GM21423 (cell line): ENCODE measurements around the gene GOLGA2.
"Not testable (repeated sequence)": the region's sequence is repeated elsewhere in the genome, so short reads cannot be mapped to it uniquely, and the experiment has no call there.

Experiments
- ATAC-seq: cut with Tn5 transposase; IDR thresholded peaks from one replicate; pipeline ENCODE4 v1.9.1; 2021; ENCODE audit warnings: mild to moderate bottlenecking, moderate library complexity; ENCODE audit not compliant: unreplicated experiment

The GOLGA2 gene

DNA sequence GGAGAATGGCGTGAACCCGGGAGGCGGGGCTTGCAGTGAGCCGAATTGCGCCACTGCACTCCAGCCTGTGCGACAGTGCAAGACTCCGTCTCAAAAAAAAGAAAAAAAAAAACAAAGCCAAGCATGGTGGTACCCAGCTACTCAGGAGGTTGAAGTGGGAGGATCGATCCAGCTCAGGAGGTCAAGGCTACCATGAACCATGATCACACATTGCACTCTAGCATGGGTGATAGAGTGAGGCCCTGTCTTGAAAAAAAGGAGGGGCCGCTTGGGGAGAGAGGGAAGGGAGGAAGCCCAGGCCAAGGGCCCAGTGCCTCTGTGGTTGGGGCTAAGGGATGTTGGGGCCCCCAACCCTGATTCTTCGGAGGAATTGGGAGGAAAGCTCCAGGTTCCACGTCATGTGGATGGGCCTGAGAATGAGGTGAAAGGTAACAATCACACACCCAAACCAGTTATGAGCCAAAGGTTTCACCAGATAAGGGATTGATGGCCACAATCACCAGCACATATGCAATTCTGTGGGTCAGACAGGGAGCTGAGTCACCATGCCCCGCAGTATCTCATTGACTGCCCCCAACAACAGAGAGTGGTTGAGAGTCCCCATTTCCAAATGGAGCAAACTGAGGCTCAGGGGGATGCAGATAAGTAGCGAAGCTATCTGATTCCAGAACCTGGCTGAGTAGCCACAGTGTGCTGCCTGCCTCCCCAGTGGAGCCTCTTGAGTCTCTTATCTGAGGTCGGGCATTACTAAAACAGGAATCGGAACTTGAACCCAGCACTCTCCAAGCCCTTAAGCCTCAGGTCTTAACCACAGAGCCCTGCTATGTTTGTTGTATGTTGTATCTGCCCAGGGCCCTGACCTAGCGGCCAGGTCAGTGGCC is 20.8 kb upstream of the GOLGA2 start:
- no peak for ATAC-seq

DNA sequence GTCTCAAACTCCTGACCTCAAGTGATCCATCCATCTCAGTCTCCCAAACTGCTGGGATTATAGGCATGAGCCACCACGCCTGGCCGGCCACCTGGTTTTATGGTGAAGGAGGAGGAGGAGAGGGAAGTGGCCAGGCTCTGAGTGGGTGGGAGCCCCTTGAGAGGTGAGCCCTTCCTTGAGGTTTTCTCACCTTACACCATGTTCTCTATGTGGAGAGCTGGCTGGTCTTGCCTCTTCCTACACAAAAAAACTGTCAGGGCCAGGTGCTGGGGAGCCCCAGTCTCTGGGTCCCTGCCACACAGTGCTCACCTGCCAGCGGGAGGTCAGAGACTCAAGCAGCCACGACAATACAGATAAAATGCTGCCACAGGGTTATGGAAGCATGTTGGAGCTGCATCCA is 18.3 kb upstream of the GOLGA2 start:
- no peak for ATAC-seq

DNA sequence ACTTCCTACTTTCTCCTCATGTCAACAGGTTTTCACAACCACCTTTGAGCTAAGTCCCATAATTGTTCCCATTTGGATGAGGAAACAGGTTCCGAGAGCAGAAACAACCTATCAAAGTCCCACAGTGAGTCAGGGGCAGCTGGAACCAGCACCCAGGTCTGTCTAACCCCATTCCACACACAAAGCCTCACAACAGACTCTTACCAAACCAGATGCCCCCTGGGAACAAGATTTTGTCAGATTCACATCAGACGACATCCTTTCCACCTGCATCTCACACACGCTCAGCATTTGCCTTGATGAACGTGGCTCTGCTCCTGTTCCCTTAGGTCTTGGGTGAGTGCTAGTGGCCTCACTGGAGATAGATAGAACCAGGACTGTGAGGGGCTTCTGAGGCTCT is 17.3 kb upstream of the GOLGA2 start:
- ATAC-seq: no peak

DNA sequence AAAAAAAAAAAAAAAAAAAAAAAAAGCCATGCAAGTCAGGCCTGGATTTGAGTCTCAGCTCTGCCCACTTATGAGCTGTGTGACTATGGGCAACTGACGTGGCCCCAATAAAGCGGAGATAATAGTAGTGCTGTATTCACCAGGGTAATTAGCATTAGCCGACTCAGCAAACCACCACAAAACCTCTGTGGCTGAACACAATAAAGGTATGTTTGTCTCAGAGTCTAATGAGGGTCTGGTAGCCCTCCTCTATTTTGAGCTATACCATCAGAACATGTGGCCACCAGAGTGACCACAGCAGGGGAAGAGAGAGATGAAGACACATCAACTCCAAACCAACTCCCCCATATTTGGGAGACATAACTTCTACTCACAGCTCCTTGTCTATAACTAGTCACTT is 16.2 kb upstream of the GOLGA2 start:
- ATAC-seq: no peak

DNA sequence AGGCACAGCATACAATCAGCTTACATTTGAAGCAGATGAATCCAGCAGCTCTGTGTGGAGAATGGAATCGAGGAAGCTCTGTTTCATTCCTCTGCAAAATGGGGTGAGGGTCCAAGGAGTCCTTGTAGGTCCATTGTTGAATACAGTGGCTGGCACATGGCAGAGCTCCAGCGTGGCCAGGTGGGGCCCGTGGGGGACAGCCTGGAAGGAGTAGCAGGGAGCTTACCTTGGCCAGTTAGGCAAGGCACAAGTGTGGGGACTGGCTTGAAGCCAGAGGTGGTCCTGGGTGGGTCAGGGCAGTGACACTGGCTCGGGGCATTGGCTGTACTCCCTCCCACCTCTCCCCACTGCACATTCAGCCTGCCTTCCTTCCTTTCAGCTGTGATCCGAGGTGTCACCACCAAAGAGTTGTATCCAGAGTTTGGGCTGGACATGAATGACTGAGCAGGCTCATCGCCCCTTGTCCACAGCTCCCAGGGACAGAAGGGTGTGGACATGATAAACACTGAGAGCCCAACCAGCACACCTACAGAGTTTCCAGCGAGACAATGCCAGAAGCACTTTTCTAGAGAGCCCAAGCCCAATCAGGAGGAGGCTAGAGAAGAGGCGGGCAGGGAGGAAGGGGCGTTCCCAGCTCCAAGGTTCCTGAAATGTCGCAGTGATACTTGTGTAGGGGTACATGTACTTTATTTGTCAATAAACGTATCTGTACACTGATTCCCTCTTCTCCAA is 12.6 kb upstream of the GOLGA2 start:
- ATAC-seq: no peak

DNA sequence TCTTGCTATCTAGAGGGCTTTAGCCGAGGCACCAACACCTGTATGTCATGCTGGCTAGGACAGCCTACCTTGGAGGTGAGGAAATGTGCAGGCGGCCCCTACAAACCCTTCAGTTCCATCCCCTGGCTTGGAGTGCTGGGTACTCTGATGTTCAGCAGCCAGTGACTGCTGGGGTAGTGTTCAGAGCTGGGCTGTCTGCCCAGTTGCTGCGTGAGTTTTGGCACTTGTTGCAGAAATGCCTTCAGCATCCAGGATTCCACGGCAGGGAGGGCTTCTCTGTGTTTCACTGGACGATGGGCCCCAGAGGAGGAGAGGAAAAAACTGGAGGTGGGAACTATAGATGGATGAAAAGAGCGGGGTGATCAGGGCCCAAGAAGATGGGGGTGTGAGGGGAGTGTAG is 10.6 kb upstream of the GOLGA2 start:
- ATAC-seq: no peak

DNA sequence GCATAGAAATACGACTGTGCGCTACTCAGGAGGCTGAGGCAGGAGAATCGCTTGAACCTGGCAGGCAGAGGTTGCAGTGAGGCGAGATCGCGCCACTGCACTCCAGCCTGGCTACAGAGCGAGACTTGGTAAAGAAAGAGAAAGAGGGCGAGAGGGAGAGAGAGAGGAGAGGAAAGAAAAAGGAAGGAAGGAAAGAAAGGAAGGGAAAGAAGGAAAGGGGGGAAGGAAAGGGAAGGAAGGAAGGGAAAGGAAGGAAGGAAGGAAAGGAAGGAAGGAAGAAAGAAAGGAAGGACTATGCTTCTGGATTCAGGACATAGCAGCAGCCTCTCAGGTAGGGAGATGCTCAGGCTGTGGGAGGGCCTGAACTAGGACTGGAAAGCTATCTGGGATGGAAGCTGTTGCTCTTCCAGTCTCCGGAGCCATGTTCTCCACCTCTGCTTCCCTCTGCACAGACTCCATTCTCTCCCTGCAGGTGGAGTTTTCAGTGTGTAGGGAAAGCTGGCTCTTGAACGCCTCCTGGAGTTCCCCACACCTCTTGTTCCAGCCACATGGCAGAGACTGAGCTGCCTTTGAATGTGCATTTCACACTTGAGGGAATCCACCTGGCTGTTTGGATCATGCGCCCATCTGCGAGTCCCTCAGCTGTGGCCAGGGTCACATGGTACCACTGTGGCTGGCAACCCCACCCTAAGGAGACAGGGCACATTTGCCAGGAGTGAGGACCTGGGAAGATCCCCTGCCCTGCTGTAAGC is 9.4 kb upstream of the GOLGA2 start:
- no peak for ATAC-seq

DNA sequence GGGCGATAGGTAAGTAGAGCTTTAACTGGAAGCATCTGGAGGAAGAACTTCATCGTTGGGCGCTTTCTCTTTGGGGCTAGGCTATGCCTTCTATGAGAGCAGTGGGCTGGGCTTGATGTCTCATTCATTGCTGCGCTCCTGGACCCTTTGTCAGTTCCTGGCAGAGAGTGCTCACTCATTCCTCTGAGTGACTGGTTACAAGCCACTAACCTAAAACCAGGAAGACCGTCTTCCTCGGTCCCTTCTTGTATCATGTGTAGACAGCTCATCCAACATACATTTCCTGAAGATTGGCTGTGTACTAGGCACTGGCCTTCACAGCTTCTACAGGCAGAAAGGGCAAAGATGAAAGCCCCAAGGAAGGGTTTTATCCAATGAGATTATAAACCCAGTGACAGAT is 6.7 kb upstream of the GOLGA2 start:
- no peak for ATAC-seq

DNA sequence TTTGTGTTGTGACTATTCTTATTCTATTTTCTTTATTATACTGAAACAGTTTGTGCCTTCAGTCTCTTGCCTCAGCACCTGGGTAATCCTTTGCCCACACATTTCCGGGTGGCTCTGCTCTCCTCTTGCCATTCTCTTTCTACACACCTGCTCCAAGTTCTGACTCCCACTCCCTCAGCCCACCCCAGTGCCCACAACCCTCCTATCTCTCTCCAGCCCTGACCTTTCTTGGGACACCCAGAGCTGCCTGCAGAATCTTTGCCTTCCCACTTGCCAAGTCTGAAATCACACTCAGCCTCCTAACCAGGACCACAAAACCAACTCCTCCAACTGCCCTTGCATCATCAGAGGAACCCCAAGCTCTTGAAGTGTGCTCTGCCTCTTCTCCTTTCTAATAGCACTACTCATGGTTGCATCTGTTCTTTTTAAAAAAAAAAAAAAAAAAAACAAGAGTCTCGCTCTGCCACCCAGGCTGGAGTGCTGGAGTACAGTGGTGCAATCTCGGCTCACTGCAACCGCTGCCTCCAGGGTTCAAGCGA is 4.3 kb upstream of the GOLGA2 start:
- ATAC-seq: no peak

DNA sequence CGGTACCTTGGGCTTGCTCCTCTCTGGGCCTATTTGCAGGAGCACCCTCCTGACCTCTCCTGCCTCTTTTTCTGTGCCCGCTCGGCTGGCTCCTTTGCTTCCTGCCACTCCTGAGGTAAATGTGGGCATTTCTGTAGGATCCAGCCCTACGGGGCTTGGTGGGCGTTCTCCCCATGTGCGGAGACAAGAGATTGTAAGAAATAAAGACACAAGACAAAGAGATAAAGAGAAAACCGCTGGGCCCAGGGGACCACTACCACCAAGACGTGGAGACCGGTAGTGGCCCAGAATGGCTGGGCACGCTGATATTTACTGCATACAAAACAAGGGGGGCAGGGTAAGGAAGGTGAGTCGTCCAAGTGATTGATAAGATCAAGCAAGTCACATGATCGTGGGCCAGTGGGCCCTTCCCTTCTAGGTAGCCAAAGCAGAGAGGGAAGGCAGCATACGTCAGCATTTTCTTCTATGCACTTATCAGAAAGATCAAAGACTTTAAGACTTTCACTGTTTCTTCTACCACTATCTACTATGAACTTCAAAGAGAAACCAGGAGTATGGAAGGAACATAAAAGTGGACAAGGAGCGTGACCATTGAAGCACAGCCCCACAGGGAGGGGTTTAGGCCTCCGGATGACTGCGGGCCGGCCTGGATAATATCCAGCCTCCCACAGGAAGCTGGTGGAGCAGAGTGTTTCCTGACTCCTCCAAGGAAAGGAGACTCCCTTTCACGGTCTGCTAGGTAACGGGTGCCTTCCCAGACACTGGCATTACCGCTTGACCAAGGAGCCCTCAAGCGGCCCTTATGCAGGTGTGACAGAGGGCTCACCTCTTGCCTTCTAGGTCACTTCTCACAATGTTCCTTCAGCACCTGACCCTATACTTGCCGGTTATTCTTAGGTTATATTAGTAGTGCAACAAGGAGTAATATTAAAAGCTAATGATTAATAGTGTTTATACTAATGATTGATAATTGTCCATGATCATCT is 3.6 kb upstream of the GOLGA2 start:
- not testable (repeated sequence) for ATAC-seq

DNA sequence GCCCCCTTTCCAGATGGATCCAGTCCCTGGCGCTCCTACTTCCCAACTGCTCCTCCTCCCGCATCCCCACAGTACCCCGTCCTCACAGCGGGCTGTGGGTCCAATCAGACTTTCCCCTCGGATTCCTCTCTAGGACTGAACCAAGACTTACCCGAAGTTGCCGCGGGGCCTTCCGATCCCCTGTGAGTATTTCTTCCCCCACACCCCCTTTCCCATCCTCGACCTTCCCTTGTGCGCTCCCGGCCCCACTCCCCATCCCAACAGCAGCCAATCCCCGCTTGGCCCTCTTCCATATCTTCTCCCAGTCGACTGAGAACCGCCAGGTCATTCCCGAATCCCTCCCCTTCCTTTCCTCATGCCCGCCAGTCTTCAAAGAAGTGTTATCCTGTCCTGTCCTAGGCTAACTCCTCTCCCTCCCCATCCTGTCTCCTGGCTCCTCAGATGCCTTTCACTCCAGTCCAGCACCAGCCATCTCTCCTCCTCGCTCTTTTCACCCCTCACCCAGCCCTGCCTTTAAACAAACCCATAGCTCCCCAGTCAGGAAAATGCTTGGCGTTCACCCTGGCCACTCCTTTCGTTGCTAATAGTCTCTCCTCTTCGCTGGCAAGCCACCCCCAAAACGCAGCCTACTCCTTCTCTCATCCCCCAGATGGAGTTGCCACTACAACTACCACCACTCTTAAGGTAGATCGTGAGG is 915 bp upstream of the GOLGA2 start:
- no peak for ATAC-seq

DNA sequence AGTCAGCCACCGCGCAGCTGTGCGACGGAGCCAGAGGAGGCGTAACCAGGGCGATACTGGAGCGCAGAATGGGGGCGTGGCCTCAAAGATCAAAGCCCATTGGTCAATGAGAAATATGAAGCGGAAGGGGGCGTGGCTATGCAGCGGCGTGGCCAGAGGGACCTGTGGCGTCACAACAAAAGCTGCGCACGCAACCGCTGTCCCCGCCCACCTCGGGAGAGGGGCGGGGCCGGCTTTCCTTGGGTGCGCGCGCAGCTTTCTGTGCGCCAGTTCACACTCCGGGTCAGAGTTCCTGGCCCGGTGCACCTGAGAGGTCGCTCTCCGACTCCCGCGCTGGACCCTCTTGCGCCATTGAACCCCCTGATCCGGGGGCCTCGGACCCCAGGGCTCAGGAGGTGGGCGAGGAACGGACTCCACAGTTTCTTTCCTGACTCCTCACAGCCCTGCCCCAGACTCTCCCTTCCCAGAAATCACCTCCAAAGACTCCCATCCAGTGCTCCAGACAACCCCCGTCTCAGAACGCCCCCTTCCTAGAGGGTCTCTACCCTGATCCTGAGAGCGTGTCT is 284 bp upstream of the GOLGA2 start, which contains the start of gene SWI5:
Gene SWI5 (plus strand): TSS at position 269 of the 566 bp plus-strand sequence.
- peak; percentile 95 for ATAC-seq

DNA sequence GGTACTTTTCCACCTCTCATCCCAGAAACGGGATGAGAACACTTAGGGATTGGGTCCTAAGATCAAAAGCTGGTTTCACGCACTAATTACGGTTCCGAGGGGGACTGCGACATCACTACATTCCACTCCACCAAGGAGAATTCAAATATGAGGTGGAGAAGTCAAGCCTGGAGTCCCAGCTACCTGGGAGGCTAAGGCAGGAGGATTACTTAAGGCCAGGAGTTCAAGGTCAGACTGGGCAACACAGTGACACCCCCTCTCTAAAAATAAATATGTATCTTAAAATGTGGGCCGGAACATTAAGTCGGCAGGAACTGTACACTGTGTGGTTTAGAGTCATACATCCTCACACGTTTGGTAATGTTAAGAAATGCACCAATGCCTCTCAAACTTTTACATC is 1.6 kb downstream of the GOLGA2 start:
- ATAC-seq: no peak

DNA sequence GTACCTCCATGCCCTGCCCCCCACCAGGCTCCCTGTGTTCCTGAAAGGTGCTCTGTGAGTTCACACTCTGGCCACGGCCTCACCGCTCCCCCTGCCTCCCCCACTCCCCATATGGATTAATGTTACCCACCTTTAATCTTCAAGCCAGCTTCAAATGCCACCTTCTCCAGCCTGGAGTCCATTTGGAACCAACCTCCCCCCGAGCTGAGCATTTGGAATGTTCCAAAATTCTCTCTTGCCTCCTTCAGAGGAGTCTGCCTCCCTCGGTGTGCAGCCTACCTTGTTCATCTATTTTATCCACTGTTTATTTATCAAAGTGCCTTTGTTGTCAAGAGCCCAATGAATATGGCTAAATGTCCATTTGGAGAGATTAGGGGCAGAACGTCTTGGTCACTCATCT is 4.3 kb downstream of the GOLGA2 start:
- ATAC-seq: no peak

DNA sequence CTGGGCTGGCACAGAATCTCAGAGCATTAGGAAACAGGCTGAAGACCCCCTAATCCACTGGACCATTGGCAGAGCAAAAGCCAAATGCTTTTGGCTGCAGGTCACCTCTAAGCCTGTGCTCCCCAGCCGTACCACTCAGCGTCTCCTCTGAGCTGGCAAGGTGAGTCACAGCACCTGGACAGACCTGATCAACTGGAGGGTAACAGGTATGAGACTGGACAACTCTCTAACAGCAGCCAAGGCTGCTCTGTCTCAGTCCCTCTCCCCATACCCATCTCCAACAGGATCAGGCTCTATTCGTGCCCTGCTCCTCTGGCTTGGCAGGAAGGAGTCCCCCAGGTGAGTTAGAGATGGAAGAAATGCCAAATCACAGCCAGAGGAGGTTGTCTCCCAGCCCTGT is 4.7 kb downstream of the GOLGA2 start:
- ATAC-seq: no peak

DNA sequence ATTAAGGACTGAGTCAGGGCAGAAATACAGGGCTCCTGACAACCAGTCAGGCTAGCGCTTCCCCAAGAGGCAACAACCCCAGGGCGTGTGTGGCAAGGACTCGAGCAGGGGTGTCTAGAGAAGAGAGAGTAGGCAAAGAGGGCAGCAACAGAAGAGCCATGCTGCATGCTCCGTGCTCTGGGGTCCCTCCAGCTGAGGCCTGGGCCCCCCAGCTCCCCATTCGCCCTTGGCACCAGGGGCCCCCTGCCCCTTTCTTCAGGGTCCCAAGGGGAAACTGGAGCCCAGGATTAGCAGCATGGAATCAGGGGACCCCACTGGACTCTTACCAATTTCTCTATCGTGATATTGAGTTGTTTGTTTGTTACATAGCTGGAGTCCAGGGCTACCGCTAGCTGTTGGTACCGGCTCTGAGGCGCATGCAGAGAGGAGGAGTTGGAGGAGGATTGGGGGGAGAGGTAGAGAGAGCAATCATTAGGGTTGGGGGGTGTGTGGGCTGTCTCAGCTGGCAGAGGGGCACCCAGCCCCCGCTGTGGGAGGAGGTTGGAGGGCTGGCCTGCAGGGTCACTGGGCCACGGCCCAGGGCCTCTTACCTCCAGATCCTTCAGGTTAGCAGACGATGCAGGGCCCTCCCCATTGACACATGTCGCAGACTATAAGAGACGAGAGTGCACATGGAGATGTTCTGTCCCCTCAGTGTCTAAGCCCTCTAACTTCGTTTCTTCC is 8.8 kb downstream of the GOLGA2 start:
- no peak for ATAC-seq

DNA sequence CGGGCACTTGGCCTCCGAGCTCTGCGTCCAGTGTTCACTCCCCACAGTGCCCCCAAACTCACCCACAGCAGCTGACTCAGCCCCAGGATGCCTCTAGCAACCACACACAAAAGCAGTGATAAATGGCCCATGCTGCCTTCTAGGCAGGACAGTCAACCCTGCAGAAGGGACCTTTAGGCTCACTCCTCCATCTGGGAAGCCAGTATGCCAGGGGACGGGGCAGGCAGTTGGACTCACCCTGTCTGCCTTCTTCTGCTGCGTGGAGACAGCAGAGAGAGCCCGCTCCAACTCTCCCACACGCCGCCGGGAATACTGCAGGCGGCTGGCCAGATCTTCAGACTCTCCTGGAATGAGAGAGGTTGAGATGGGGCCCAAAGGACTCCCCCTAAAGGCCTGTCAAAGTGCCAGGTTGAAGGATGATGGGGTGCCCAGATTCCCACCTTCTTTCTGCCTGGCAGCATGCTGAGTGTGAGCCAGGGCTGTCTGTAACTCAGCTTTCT is 10.4 kb downstream of the GOLGA2 start:
- no peak for ATAC-seq

DNA sequence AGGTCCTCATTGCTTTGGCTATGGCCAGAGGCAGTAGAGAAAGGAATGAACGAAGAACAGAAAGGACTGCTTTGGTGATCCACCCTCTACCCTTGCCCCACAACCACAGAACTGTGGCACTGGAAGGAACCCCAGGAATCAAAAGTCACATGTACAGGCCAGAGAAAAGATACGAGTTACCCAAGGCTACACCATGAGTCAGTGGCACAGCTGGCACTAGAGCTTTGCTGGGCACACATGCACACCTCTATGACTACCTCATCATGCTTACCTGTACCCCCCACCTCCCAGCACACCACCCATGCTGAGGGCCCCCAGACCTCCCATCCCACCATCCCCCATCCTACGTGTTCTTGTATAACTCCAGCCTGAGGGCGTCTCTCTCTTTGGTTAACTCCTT is 13.1 kb downstream of the GOLGA2 start:
- ATAC-seq: no peak
